Activated CD4-positive, alpha-beta T cell treated with anti-CD3 and anti-CD28 coated beads, Interleukin-2, amount 10 ng/mL, durations not matched to agents 7 days and 5 days (primary cell): Measurements from ENCODE around the gene RASSF7. TPM values are rescaled to one million over a fixed set of nuclear protein-coding genes. Genes with fewer than 3 reads are reported as not detected.
A peak's percentile ranks its signal among the peaks of the same experiment; 100 is the strongest.

Source experiments
- CTCF ChIA-PET: fragments of 350-600 bp; sonication (Branson Sonifier 250); formaldehyde crosslinking; loops from one replicate; lab custom pipeline; 2021; ENCODE audit warnings: antibody characterized with exemption; lab: Charles Lee
- POLR2A ChIA-PET: fragments of 350-600 bp; sonication (Branson Sonifier 250); formaldehyde crosslinking; loops from one replicate; lab custom pipeline; 2021; ENCODE audit warnings: antibody characterized with exemption; lab: Charles Lee
- DNase-seq: peaks from one replicate; pipeline ENCODE4 v3.0.0-alpha.2; 2020
- H3K27ac Mint-ChIP-seq: one replicate; pipeline ENCODE4 v1.8.0; 2021; ENCODE audit warnings: mild to moderate bottlenecking, moderate library complexity, mixed read lengths
- H3K27me3 Mint-ChIP-seq: one replicate; pipeline ENCODE4 v1.8.0; 2021; ENCODE audit warnings: mixed read lengths
- H3K36me3 Mint-ChIP-seq: one replicate; pipeline ENCODE4 v1.8.0; 2021; ENCODE audit warnings: low read depth, mixed read lengths
- H3K4me1 Mint-ChIP-seq: one replicate; pipeline ENCODE4 v1.8.0; 2021; ENCODE audit warnings: mixed read lengths
- H3K4me3 Mint-ChIP-seq: one replicate; pipeline ENCODE4 v1.8.0; 2021; ENCODE audit warnings: mild to moderate bottlenecking, moderate library complexity, mixed read lengths
- H3K9me3 Mint-ChIP-seq: one replicate; pipeline ENCODE4 v1.8.0; 2021; ENCODE audit warnings: mixed read lengths
- total RNA-seq, 2 experiments: library from RNA; stranded (reverse); gene quantifications; one replicate each; pipeline ENCODE4 v1.2.3, GENCODE V29; 2021

Gene RASSF7
- total RNA-seq, 2 experiments from 2014 or later = 30.7 to 38.1 TPM

- CTCF ChIA-PET = interaction anchor here (0.7 to 1.3 kb wide), 3 partner anchors 8 to 31 kb away, joined by 3 to 4 read pairs (median 4); partner anchors contain the start of gene PHRF1
- H3K27me3 Mint-ChIP-seq = no peaks in the 10 kb centered on the region
- H3K4me3 Mint-ChIP-seq = no peak overlapping the region
- H3K9me3 Mint-ChIP-seq = no peaks in the 10 kb centered on the region
- DNase-seq = no peak
- POLR2A ChIA-PET = no interaction called here
- H3K36me3 Mint-ChIP-seq = peaks cover 39% of the 10 kb centered on the region
- H3K4me1 Mint-ChIP-seq = peaks cover 2% of the 10 kb centered on the region
- no peak overlapping the region for H3K27ac Mint-ChIP-seq
Observed at GRCh38 chr11:607020-607780, 46.4 kb downstream of the RASSF7 start.

GRCh38 chr11:607971-608659, 47.3 kb downstream of the RASSF7 start:
- ChIA-PET POLR2A (interaction anchor here (1.1 kb wide), 1 partner anchor 32 kb away, joined by 3 read pairs; the partner anchor contains the start of gene PHRF1), CTCF (interaction anchor here (1.3 kb wide), 1 partner anchor 9 kb away, joined by 4 read pairs; no protein-coding TSS in a partner anchor)
- Mint-ChIP-seq H3K4me3 (no peak overlapping the region), H3K27ac (no peak overlapping the region), H3K36me3 (peaks cover 42% of the 10 kb centered on the region), H3K4me1 (peaks cover 4% of the 10 kb centered on the region), H3K9me3 (no peaks in the 10 kb centered on the region), H3K27me3 (no peaks in the 10 kb centered on the region)
- DNase-seq = no peak

- Mint-ChIP-seq H3K27me3 (no peaks in the 10 kb centered on the region), H3K4me1 (peaks cover 8% of the 10 kb centered on the region), H3K4me3 (no peak overlapping the region), H3K36me3 (peaks cover 47% of the 10 kb centered on the region), H3K27ac (peak overlapping the region; percentile 62), H3K9me3 (no peaks in the 10 kb centered on the region)
- ChIA-PET CTCF (no interaction called here), POLR2A (interaction anchor here (1.1 kb wide), 1 partner anchor 33 kb away, joined by 3 read pairs; the partner anchor contains the start of gene PHRF1)
- DNase-seq = no peak
Observed at GRCh38 chr11:608791-609251, 48.1 kb downstream of the RASSF7 start.

- H3K27me3 Mint-ChIP-seq = no peaks in the 10 kb centered on the region
- no peaks in the 10 kb centered on the region for H3K9me3 Mint-ChIP-seq
- no peak overlapping the region for H3K4me3 Mint-ChIP-seq
- CTCF ChIA-PET = no interaction called here
- H3K4me1 Mint-ChIP-seq = peaks cover 12% of the 10 kb centered on the region
- no peak for DNase-seq
- POLR2A ChIA-PET = interaction anchor here (0.7 to 1.1 kb wide), 2 partner anchors 33 to 35 kb away, joined by 3 read pairs; partner anchors contain the start of gene PHRF1
- H3K27ac Mint-ChIP-seq = no peak overlapping the region
- H3K36me3 Mint-ChIP-seq = peaks cover 45% of the 10 kb centered on the region
Observed at GRCh38 chr11:609341-609811, 48.6 kb downstream of the RASSF7 start.

GRCh38 chr11:610146-610801, 49.5 kb downstream of the RASSF7 start:
- H3K9me3 Mint-ChIP-seq = no peaks in the 10 kb centered on the region
- ChIA-PET POLR2A (interaction anchor here (0.7 kb wide), 1 partner anchor 36 kb away, joined by 3 read pairs; no protein-coding TSS in a partner anchor), CTCF (interaction anchor here (1.0 to 1.3 kb wide), 2 partner anchors 29 to 30 kb away, joined by 3 read pairs; no protein-coding TSS in a partner anchor)
- DNase-seq = no peak
- H3K4me3 Mint-ChIP-seq = no peak overlapping the region
- H3K36me3 Mint-ChIP-seq = peaks cover 43% of the 10 kb centered on the region
- no peak overlapping the region for H3K27ac Mint-ChIP-seq
- peaks cover 14% of the 10 kb centered on the region for H3K4me1 Mint-ChIP-seq
- no peaks in the 10 kb centered on the region for H3K27me3 Mint-ChIP-seq

- peak overlapping the region; percentile 54 for H3K27ac Mint-ChIP-seq
- POLR2A ChIA-PET = no interaction called here
- DNase-seq = no peak
Observed at GRCh38 chr11:611001-611996, 50.5 kb downstream of the RASSF7 start.

GRCh38 chr11:612201-612960, 51.6 kb downstream of the RASSF7 start:
- H3K4me1 Mint-ChIP-seq = peaks cover 25% of the 10 kb centered on the region
- no peaks in the 10 kb centered on the region for H3K9me3 Mint-ChIP-seq
- peaks cover 37% of the 10 kb centered on the region for H3K36me3 Mint-ChIP-seq
- CTCF ChIA-PET = interaction anchor here (0.6 to 1.6 kb wide), 7 partner anchors 11 to 165 kb away, joined by 3 to 7 read pairs (median 4); no protein-coding TSS in a partner anchor
- H3K4me3 Mint-ChIP-seq = peak overlapping the region; percentile 30
- peak; percentile 54 for DNase-seq
- POLR2A ChIA-PET = interaction anchor here (0.6 kb wide), 1 partner anchor 185 kb away, joined by 4 read pairs; no protein-coding TSS in a partner anchor
- peak overlapping the region; percentile 77 for H3K27ac Mint-ChIP-seq
- H3K27me3 Mint-ChIP-seq = no peaks in the 10 kb centered on the region

More at GRCh38 chr11:611001-611996, 50.5 kb downstream of the RASSF7 start:
- H3K4me3 Mint-ChIP-seq = no peak overlapping the region
- no peaks in the 10 kb centered on the region for H3K27me3 Mint-ChIP-seq
- H3K36me3 Mint-ChIP-seq = peaks cover 45% of the 10 kb centered on the region
- no peaks in the 10 kb centered on the region for H3K9me3 Mint-ChIP-seq
- CTCF ChIA-PET = interaction anchor here (0.9 to 1.6 kb wide), 6 partner anchors 10 to 111 kb away, joined by 3 to 7 read pairs (median 4); no protein-coding TSS in a partner anchor
- peaks cover 19% of the 10 kb centered on the region for H3K4me1 Mint-ChIP-seq

GRCh38 chr11:612961-613300, 52.2 kb downstream of the RASSF7 start:
- Mint-ChIP-seq H3K27ac (no peak overlapping the region), H3K27me3 (no peaks in the 10 kb centered on the region), H3K9me3 (no peaks in the 10 kb centered on the region), H3K4me3 (peak overlapping the region; percentile 30), H3K4me1 (peaks cover 25% of the 10 kb centered on the region), H3K36me3 (peaks cover 36% of the 10 kb centered on the region)
- CTCF ChIA-PET = interaction anchor here (1.2 to 1.8 kb wide), 4 partner anchors 18 to 87 kb away, joined by 3 to 8 read pairs (median 5); no protein-coding TSS in a partner anchor
- DNase-seq = no peak
- POLR2A ChIA-PET = interaction anchor here (0.6 kb wide), 1 partner anchor 184 kb away, joined by 4 read pairs; no protein-coding TSS in a partner anchor

- POLR2A ChIA-PET = interaction anchor here (0.6 kb wide), 1 partner anchor 184 kb away, joined by 4 read pairs; no protein-coding TSS in a partner anchor
- Mint-ChIP-seq H3K9me3 (no peaks in the 10 kb centered on the region), H3K36me3 (peaks cover 36% of the 10 kb centered on the region), H3K4me3 (peak overlapping the region; percentile 91), H3K27ac (peak overlapping the region; percentile 95), H3K27me3 (no peaks in the 10 kb centered on the region), H3K4me1 (peaks cover 25% of the 10 kb centered on the region)
- DNase-seq = peak; percentile 84
- CTCF ChIA-PET = interaction anchor here (1.1 to 1.8 kb wide), 3 partner anchors 14 to 38 kb away, joined by 3 to 8 read pairs (median 3); no protein-coding TSS in a partner anchor
Observed at GRCh38 chr11:613369-613968, 52.7 kb downstream of the RASSF7 start.
